B cell (primary cell): Measurements from ENCODE around the gene WNT9A. TPM values are rescaled to one million over a fixed set of nuclear protein-coding genes. Genes with fewer than 3 reads are reported as not detected.

Source experiments
- ATAC-seq: fragments of 200-7000 bp; cut with Tn5 transposase; one replicate; pipeline ENCODE4 v1.10.0; 2021; ENCODE audit warnings: low read depth, mild to moderate bottlenecking, moderate number of reproducible peaks, moderate library complexity
- CTCF ChIA-PET: fragments of 350-600 bp; sonication (Branson Sonifier 250); formaldehyde crosslinking; loops from one replicate; lab custom pipeline; 2021; ENCODE audit warnings: antibody characterized with exemption, inconsistent platforms; lab: Charles Lee
- POLR2A ChIA-PET: fragments of 350-600 bp; sonication (Branson Sonifier 250); formaldehyde crosslinking; loops from one replicate; lab custom pipeline; 2021; ENCODE audit warnings: antibody characterized with exemption; lab: Charles Lee
- DNase-seq: peaks from one replicate; pipeline ENCODE4 v3.0.0; 2013
- H2AFZ ChIP-seq: 2 replicates; pipeline ENCODE4 v1.6.1; 2012; ENCODE audit warnings: mild to moderate bottlenecking, low read depth, low read length; ENCODE audit not compliant: insufficient read depth, poor library complexity, severe bottlenecking
- H3K27ac ChIP-seq, 2 donors: 1 replicate in 1 of 2; 2 replicates in 1 of 2; pipeline ENCODE4 v1.5.1; 2012 to 2013; ENCODE audit warnings: low read length in 2 of 2, mild to moderate bottlenecking in 2 of 2, moderate library complexity in 1 of 2
- H3K27me3 ChIP-seq, 4 experiments: fragments of 200-600 bp in 1 of 4; sonication (generic) in 1 of 4; replicated peaks in 1 of 4; 1 replicate in 2 of 4; 2 replicates in 2 of 4; pipeline versions ENCODE4 v1.6.1 to v1.7.0; 2013 to 2016; ENCODE audit warnings: low read length in 3 of 4, mild to moderate bottlenecking in 2 of 4, mixed read lengths in 1 of 4, moderate library complexity in 1 of 4; ENCODE audit not compliant: insufficient read depth in 4 of 4, control insufficient read depth in 3 of 4; ENCODE audit errors: control extremely low read depth in 1 of 4
- H3K36me3 ChIP-seq, 2 experiments: replicated peaks in 1 of 2; 1 replicate in 1 of 2; 2 replicates in 1 of 2; pipeline versions ENCODE4 v1.6.1 to v1.7.1; 2013; ENCODE audit warnings: low read length in 1 of 2; ENCODE audit not compliant: insufficient read depth in 2 of 2, control insufficient read depth in 1 of 2; ENCODE audit errors: control extremely low read depth in 1 of 2, extremely low read depth in 1 of 2
- H3K4me1 ChIP-seq, 2 donors: fragments of 200-600 bp in 1 of 2; sonication (generic) in 1 of 2; 1 replicate in 1 of 2; 2 replicates in 1 of 2; pipeline versions ENCODE4 v1.5.1 to v1.6.1; 2013 to 2017; ENCODE audit warnings: low read length in 2 of 2; ENCODE audit not compliant: control insufficient read depth in 2 of 2, insufficient read depth in 2 of 2
- H3K4me2 ChIP-seq: replicated peaks from 2 replicates; pipeline ENCODE3; 2012; ENCODE audit warnings: mild to moderate bottlenecking, low read depth, low read length; ENCODE audit not compliant: poor library complexity, severe bottlenecking
- H3K4me3 ChIP-seq, 5 experiments: fragments of 200-600 bp in 1 of 5; sonication (generic) in 1 of 5; 1 replicate in 3 of 5; 2 replicates in 2 of 5; pipeline versions ENCODE4 v1.5.1 to v1.7.0; 2011 to 2016; ENCODE audit warnings: low read length in 4 of 5, mild to moderate bottlenecking in 4 of 5, low read depth in 2 of 5, control low read depth in 1 of 5, moderate library complexity in 1 of 5; ENCODE audit not compliant: insufficient read depth in 1 of 5; ENCODE audit errors: control extremely low read depth in 1 of 5, extremely low read depth in 1 of 5
- H3K79me2 ChIP-seq: fragments of 200-600 bp; sonication (generic); one replicate; pipeline ENCODE4 v1.6.0; 2016; ENCODE audit warnings: low read length; ENCODE audit not compliant: control insufficient read depth, insufficient read depth
- H3K9ac ChIP-seq: fragments of 200-600 bp; sonication (generic); 2 replicates; pipeline ENCODE4 v1.6.1; 2017; ENCODE audit warnings: mild to moderate bottlenecking, low read length, moderate library complexity
- H3K9me3 ChIP-seq, 3 donors: one replicate each; pipeline versions ENCODE4 v1.6.1 to v1.7.1; 2013; ENCODE audit warnings: low read length in 2 of 3; ENCODE audit not compliant: control insufficient read depth in 2 of 3, insufficient read depth in 1 of 3; ENCODE audit errors: control extremely low read depth in 1 of 3
- H4K20me1 ChIP-seq: 2 replicates; pipeline ENCODE4 v1.6.0; 2012; ENCODE audit warnings: mild to moderate bottlenecking, low read length; ENCODE audit not compliant: insufficient read depth, control insufficient read depth, poor library complexity, severe bottlenecking
- H3K27ac Mint-ChIP-seq: one replicate; pipeline ENCODE4 v1.8.0; 2021; ENCODE audit warnings: mixed read lengths
- H3K27me3 Mint-ChIP-seq: one replicate; pipeline ENCODE4 v1.8.0; 2021; ENCODE audit warnings: mixed read lengths
- H3K4me1 Mint-ChIP-seq: one replicate; pipeline ENCODE4 v1.8.0; 2021; ENCODE audit warnings: mixed read lengths
- H3K4me3 Mint-ChIP-seq: one replicate; pipeline ENCODE4 v1.8.0; 2021; ENCODE audit warnings: mixed read lengths
- H3K9me3 Mint-ChIP-seq: one replicate; pipeline ENCODE4 v1.8.0; 2022; ENCODE audit warnings: mixed read lengths; ENCODE audit not compliant: insufficient read depth
- EZH2 ChIP-seq: IDR thresholded peaks from 2 replicates; pipeline ENCODE4 v1.6.1; 2012; ENCODE audit warnings: borderline replicate concordance, low read depth, mild to moderate bottlenecking, moderate library complexity, low read length; ENCODE audit not compliant: insufficient read depth, poor library complexity, severe bottlenecking
- WGBS: methylation state at CpG from one replicate; pipeline ENCODE4 v1.1.5; 2013; ENCODE audit warnings: missing lambda C conversion rate; ENCODE audit not compliant: insufficient coverage; 5-methylcytosine and 5-hydroxymethylcytosine counted together
- intact Hi-C: fragments of 100-400 bp; cut with micrococcal nuclease; formaldehyde crosslinking; loops from one replicate; pipeline ENCODE4 v1.10.0; 2022
- polyA plus RNA-seq: library from polyadenylated mRNA; depleted of rRNA; stranded (reverse); fragments of >200 nt; gene quantifications from 2 replicates; pipeline ENCODE4 v1.2.3, GENCODE V29; 2012
- total RNA-seq, 2 donors: library from RNA; stranded (reverse); fragments of 120-200 nt in 1 of 2; gene quantifications; 1 replicate in 1 of 2; 2 replicates in 1 of 2; pipeline versions ENCODE4 v1.2.3 to v1.2.4, GENCODE V29; 2013 to 2022
- TF ChIP-seq, protein P1 (sequence below): fragments of 200-600 bp; IDR thresholded peaks from one replicate; pipeline ENCODE4 v1.8.0; 2022; ENCODE audit warnings: antibody characterized with exemption, mild to moderate bottlenecking

Gene WNT9A
- total and polyA plus RNA-seq, 2 donors (not counting 1 experiment from before 2014, with no cell fraction given) = 0.04 TPM; not detected in 1

DNA sequence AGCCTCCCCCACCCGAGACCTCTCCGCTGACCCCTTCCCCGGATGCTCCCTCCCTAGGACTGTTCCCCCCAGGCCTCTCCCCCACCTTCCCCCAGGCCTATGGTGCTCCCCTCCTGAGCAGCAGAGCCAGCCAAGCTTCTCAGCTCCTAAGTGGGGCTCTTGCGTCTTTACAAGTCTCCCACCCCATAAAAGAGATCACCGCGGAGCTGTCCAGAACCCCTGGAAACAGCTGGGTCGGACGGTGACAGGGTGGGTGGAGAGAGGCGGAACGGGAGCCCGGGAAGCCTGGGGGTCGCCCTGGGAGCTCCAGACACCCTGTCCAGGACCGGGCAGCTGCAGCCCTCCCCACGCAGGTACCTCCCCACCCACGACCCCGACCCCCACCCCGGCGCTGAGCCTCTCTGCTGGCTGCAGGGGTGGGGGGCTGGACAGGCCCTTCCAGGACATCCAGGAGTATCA, 61.2 kb downstream of the WNT9A start:
- Mint-ChIP-seq H3K4me1 (peaks cover 10% of the 10 kb centered on the region), H3K27me3 (no peaks in the 10 kb centered on the region), H3K4me3 (peak overlapping the region; percentile 74), H3K27ac (no peak overlapping the region), H3K9me3 (no peaks in the 10 kb centered on the region)
- peak overlapping the region; percentile 89 for H3K4me2 ChIP-seq
- H3K79me2 ChIP-seq = no peaks in the 10 kb centered on the region
- H3K9me3 ChIP-seq = peaks cover 0 to 3% (median 0%) of the 10 kb centered on the region in 3 donors
- H3K4me3 ChIP-seq = peak overlapping the region in 4 of 5 experiments; percentile 56 to 70 (median 62)
- POLR2A ChIA-PET = no interaction called here
- H4K20me1 ChIP-seq = no peaks in the 10 kb centered on the region
- 33% methylated on average over 15 of the region's 18 CpGs for WGBS
- H2AFZ ChIP-seq = peak overlapping the region; percentile 90
- CTCF ChIA-PET = no interaction called here
- peak overlapping the region; percentile 73 for H3K9ac ChIP-seq
- ATAC-seq = no peak
- no peak for DNase-seq
- H3K4me1 ChIP-seq = peaks cover 11 to 29% of the 10 kb centered on the region in 2 donors
- H3K36me3 ChIP-seq = no peaks in the 10 kb centered on the region
- no peak overlapping the region for H3K27ac ChIP-seq
- intact Hi-C loops = no loop called here
- TF ChIP-seq EZH2 = no peak
- TF ChIP-seq, protein P1, sequence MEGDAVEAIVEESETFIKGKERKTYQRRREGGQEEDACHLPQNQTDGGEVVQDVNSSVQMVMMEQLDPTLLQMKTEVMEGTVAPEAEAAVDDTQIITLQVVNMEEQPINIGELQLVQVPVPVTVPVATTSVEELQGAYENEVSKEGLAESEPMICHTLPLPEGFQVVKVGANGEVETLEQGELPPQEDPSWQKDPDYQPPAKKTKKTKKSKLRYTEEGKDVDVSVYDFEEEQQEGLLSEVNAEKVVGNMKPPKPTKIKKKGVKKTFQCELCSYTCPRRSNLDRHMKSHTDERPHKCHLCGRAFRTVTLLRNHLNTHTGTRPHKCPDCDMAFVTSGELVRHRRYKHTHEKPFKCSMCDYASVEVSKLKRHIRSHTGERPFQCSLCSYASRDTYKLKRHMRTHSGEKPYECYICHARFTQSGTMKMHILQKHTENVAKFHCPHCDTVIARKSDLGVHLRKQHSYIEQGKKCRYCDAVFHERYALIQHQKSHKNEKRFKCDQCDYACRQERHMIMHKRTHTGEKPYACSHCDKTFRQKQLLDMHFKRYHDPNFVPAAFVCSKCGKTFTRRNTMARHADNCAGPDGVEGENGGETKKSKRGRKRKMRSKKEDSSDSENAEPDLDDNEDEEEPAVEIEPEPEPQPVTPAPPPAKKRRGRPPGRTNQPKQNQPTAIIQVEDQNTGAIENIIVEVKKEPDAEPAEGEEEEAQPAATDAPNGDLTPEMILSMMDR = no peak
- H3K27me3 ChIP-seq = no peaks in the 10 kb centered on the region

DNA sequence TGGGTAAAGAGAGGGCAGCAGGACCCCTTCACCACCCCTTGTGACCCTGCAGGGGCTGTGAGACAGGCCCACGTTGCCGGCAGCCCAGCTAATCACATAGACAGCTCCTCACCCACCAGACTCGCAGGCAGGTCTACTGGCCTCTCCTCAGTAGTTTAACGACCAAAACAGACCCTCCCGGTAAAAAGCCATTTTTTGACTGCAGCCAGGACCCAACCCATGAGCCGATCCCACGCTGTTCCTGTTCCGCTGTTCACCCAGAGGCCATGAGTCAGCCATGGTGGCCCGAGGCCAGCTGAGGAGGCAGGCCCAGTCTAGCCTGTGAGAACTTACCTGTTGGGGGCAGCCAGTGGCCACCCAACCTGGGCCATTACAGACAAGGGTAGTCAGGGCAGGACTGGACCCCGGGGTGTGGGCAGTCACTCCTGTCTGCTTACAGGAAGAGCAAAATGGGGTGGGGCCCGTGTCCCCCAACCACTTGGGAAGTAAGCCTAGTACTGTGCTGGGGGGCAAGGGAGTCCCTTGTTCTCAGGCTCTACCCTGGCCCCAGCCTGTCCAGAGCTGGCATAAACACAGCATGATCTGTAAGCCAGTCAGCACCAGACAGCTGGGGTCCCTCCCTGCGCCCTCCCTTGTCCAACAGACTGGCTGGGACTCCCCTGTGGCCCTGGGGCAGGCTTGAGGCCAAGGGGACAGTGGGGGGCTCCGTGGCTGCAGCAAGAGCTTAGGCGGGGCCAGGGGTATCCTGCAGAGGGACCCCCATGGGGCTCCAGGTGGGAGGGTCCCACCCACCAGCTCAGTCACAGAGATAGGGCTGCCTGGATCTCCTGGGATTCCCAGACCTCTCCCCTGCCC, 61.9 kb downstream of the WNT9A start:
- 65% methylated on average over 14 of the region's 14 CpGs for WGBS
- Histone ChIP-seq H3K4me3 (no peak overlapping the region), H3K9me3 (peaks cover 0 to 3% (median 0%) of the 10 kb centered on the region in 3 donors), H3K36me3 (no peaks in the 10 kb centered on the region), H2AFZ (peak overlapping the region; percentile 10), H3K9ac (no peak overlapping the region), H4K20me1 (no peaks in the 10 kb centered on the region), H3K4me1 (peaks cover 11 to 29% of the 10 kb centered on the region in 2 donors), H3K79me2 (no peaks in the 10 kb centered on the region), H3K27ac (no peak overlapping the region), H3K27me3 (no peaks in the 10 kb centered on the region), H3K4me2 (peak overlapping the region; percentile 89)
- CTCF ChIA-PET = no interaction called here
- H3K4me3 Mint-ChIP-seq = peak overlapping the region; percentile 61
- POLR2A ChIA-PET = no interaction called here
- peak; percentile 7 for DNase-seq
- H3K9me3 Mint-ChIP-seq = no peaks in the 10 kb centered on the region
- no peaks in the 10 kb centered on the region for H3K27me3 Mint-ChIP-seq
- H3K27ac Mint-ChIP-seq = peak overlapping the region; percentile 74
- TF ChIP-seq, protein P1 = no peak
- no peak for TF ChIP-seq EZH2
- no peak for ATAC-seq
- H3K4me1 Mint-ChIP-seq = peaks cover 10% of the 10 kb centered on the region
- intact Hi-C loops = no loop called here
